ENCODE data around the gene GLRX5. TPM values are rescaled to one million over a fixed set of nuclear protein-coding genes. Genes with fewer than 3 reads are reported as not detected.

Gene GLRX5
- total RNA-seq, 1 donor from 2014 or later = 27.2 TPM

DNA sequence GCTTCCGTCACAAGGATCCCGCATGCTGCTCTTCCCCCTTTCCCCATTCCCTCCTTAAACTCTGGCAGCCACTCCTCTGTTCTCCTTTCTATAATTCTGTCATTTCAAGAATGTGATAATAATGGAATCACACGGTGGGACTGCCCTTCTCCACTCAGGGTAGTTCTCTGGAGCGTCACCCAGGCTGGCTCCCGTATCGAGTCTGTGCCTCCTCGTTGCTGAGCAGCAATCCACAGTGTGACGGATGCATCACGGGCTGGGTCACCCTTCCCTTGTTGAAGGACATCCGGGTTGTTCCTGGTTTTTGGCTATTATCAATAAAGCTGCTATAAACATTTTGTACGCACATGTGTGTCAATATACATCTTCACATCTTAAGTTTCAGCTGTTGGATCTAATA is 12.7 kb upstream of the GLRX5 start:
- DNase-seq = no peak
- intact Hi-C loops (cut with DNase I) = loop anchor here (5.0 kb wide), 1 partner anchor 80 kb away; no protein-coding TSS in a partner anchor
- Histone ChIP-seq H3K4me1 (peaks cover 83% of the 10 kb centered on the region), H3K36me3 (no peaks in the 10 kb centered on the region), H3K27ac (no peak overlapping the region), H3K9me3 (no peaks in the 10 kb centered on the region), H3K4me3 (no peak overlapping the region), H3K27me3 (no peaks in the 10 kb centered on the region)
- TF ChIP-seq, protein P1, sequence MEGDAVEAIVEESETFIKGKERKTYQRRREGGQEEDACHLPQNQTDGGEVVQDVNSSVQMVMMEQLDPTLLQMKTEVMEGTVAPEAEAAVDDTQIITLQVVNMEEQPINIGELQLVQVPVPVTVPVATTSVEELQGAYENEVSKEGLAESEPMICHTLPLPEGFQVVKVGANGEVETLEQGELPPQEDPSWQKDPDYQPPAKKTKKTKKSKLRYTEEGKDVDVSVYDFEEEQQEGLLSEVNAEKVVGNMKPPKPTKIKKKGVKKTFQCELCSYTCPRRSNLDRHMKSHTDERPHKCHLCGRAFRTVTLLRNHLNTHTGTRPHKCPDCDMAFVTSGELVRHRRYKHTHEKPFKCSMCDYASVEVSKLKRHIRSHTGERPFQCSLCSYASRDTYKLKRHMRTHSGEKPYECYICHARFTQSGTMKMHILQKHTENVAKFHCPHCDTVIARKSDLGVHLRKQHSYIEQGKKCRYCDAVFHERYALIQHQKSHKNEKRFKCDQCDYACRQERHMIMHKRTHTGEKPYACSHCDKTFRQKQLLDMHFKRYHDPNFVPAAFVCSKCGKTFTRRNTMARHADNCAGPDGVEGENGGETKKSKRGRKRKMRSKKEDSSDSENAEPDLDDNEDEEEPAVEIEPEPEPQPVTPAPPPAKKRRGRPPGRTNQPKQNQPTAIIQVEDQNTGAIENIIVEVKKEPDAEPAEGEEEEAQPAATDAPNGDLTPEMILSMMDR (IDR thresholded peaks at IDR 0.05) = no peak
- ATAC-seq = no peak

DNA sequence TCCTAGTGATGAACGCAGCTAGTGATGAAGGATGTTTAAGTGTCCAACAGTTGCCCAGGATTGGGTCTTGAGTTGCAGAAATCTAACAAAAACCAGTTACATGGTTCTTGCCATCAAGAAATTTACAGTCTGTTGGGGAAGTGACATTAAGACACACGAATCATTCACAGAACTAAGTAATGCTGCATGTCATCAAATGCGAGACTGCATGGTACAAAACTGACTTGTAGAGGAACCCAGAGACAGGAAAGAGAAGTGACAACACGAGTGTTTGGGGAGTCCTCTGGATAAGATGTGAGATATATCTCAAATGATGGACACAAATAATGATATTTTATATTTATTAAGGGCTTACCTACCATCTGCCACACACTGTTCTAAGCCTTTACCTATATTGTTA is 12.3 kb upstream of the GLRX5 start:
- TF ChIP-seq, protein P1 (IDR thresholded peaks at IDR 0.05) = no peak
- intact Hi-C loops (cut with DNase I) = loop anchor here (5.0 kb wide), 1 partner anchor 80 kb away; no protein-coding TSS in a partner anchor
- no peaks in the 10 kb centered on the region for H3K36me3 ChIP-seq
- ATAC-seq = no peak
- peaks cover 83% of the 10 kb centered on the region for H3K4me1 ChIP-seq
- H3K27ac ChIP-seq = peak overlapping the region; percentile 71
- H3K4me3 ChIP-seq = no peak overlapping the region
- no peak for DNase-seq
- H3K9me3 ChIP-seq = no peaks in the 10 kb centered on the region
- no peaks in the 10 kb centered on the region for H3K27me3 ChIP-seq

GRCh38 chr14:95523051-95523814 is 11.6 kb upstream of the GLRX5 start:
- H3K9me3 ChIP-seq = no peaks in the 10 kb centered on the region
- peak overlapping the region; percentile 71 for H3K27ac ChIP-seq
- no peak overlapping the region for H3K4me3 ChIP-seq
- no peak for DNase-seq
- ATAC-seq = no peak
- TF ChIP-seq, protein P1 (IDR thresholded peaks at IDR 0.05) = no peak
- intact Hi-C loops (cut with DNase I) = loop anchor here (5.0 kb wide), 1 partner anchor 81 kb away; no protein-coding TSS in a partner anchor
- no peaks in the 10 kb centered on the region for H3K27me3 ChIP-seq
- peaks cover 78% of the 10 kb centered on the region for H3K4me1 ChIP-seq
- no peaks in the 10 kb centered on the region for H3K36me3 ChIP-seq

- H3K27me3 ChIP-seq = no peaks in the 10 kb centered on the region
- intact Hi-C loops (cut with DNase I) = loop anchor here (5.0 kb wide), 1 partner anchor 82 kb away; no protein-coding TSS in a partner anchor
- DNase-seq (no peak), ATAC-seq (peak; percentile 66)
- H3K4me1 ChIP-seq = peaks cover 71% of the 10 kb centered on the region
- peak overlapping the region; percentile 71 for H3K27ac ChIP-seq
- no peaks in the 10 kb centered on the region for H3K36me3 ChIP-seq
- no peak overlapping the region for H3K4me3 ChIP-seq
- no peaks in the 10 kb centered on the region for H3K9me3 ChIP-seq
- TF ChIP-seq, protein P1 (IDR thresholded peaks at IDR 0.05) = peak; percentile 19
These were observed 10.9 kb upstream of the GLRX5 start for GRCh38 chr14:95523815-95524448.

DNA sequence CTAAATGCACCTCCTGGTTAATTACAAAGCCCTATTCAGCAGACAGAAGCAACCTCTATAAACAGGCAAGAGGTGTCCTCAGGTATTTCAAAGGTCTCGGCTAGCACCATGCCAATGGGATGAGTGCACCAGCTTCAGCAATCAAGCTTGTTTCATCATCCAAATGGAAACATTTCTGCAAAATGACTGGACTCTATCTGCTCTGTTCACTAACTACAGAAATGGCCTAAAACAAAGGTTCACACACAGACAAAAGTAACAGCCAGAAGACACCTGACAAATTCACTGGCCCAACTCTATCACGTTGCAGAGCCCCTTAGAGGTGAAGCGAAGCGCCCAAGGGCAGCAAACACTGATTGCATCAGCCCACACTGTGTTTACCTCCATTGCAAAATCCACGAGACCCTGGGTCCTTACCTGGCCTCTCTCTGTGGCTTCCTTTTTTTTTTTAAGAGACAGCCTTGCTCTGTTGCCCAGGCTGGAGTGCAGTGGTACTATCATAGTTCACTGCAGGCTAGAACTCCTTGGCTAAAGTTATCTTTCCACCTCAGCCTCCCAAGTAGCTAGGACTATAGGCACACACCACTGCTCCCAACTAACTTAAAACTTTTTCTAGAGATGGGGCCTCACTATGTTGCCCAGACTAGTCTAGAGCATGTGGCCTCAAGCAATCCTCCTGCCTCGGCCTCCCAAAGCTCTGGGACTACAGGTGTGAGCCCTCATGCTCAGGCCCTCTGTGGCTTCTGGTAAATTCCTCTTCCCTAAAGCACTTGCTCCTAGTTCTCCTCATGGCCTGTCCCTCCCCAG is 9.9 kb upstream of the GLRX5 start:
- peak overlapping the region; percentile 71 for H3K27ac ChIP-seq
- H3K4me1 ChIP-seq = peaks cover 61% of the 10 kb centered on the region

More for the DNA sequence above, 9.9 kb upstream of the GLRX5 start:
- TF ChIP-seq, protein P1 (IDR thresholded peaks at IDR 0.05) = no peak
- ATAC-seq (peak; percentile 18), DNase-seq (no peak)
- no peak overlapping the region for H3K4me3 ChIP-seq
- intact Hi-C loops (cut with DNase I) = loop anchor here (5.0 kb wide), 1 partner anchor 83 kb away; no protein-coding TSS in a partner anchor
- H3K27me3 ChIP-seq = no peaks in the 10 kb centered on the region
- no peaks in the 10 kb centered on the region for H3K36me3 ChIP-seq
- H3K9me3 ChIP-seq = no peaks in the 10 kb centered on the region

All from upper lobe of right lung (tissue), 1 donor.